GM19372 (cell line): ENCODE results near the gene TMEM150C.

Experiments used
- ATAC-seq: cut with Tn5 transposase; IDR thresholded peaks from one replicate; pipeline ENCODE4 v1.9.1; 2021; ENCODE audit warnings: mild to moderate bottlenecking, low read depth, moderate library complexity; ENCODE audit not compliant: unreplicated experiment

The TMEM150C gene

GRCh38 chr4:82561786-82562563 is at the start of gene TMEM150C:
Gene TMEM150C, minus strand, starts transcription at chr4:82561988. Its CDS starts 57,331 bp downstream, at chr4:82504657.
- no peak for ATAC-seq

GRCh38 chr4:82611527-82611926 is 49.7 kb upstream of the TMEM150C start:
- no peak for ATAC-seq

GRCh38 chr4:82610041-82610440 is 48.3 kb upstream of the TMEM150C start:
- no peak for ATAC-seq

GRCh38 chr4:82606622-82607021 is 44.8 kb upstream of the TMEM150C start:
- no peak for ATAC-seq

GRCh38 chr4:82604522-82604921 is 42.7 kb upstream of the TMEM150C start:
- ATAC-seq, result no peak

- ATAC-seq, result no peak
These were observed 39.6 kb upstream of the TMEM150C start for GRCh38 chr4:82601242-82602015.

GRCh38 chr4:82599336-82599735 is 37.5 kb upstream of the TMEM150C start:
- no peak for ATAC-seq

- ATAC-seq, result no peak
These were observed 32.7 kb upstream of the TMEM150C start for GRCh38 chr4:82594456-82594855.

GRCh38 chr4:82593411-82593810 is 31.6 kb upstream of the TMEM150C start:
- no peak for ATAC-seq

- ATAC-seq, result no peak
These were observed 30.9 kb upstream of the TMEM150C start for GRCh38 chr4:82592639-82593038.

- no peak for ATAC-seq
These were observed 29.8 kb upstream of the TMEM150C start for GRCh38 chr4:82591592-82591991.

GRCh38 chr4:82589756-82590155 is 28.0 kb upstream of the TMEM150C start:
- ATAC-seq, result no peak

GRCh38 chr4:82588771-82589270 is 27.0 kb upstream of the TMEM150C start:
- ATAC-seq, result no peak

GRCh38 chr4:82587826-82588540 is 26.2 kb upstream of the TMEM150C start:
- no peak for ATAC-seq

GRCh38 chr4:82585690-82586435 is 24.1 kb upstream of the TMEM150C start:
- ATAC-seq, result no peak

GRCh38 chr4:82584931-82585330 is 23.1 kb upstream of the TMEM150C start:
- no peak for ATAC-seq

- ATAC-seq, result no peak
These were observed 22.3 kb upstream of the TMEM150C start for GRCh38 chr4:82583897-82584587.

- ATAC-seq, result no peak
These were observed 18.1 kb upstream of the TMEM150C start for GRCh38 chr4:82579932-82580331.

- no peak for ATAC-seq
These were observed 17.1 kb upstream of the TMEM150C start for GRCh38 chr4:82578935-82579334.

- ATAC-seq, result no peak
These were observed 15.7 kb upstream of the TMEM150C start for GRCh38 chr4:82577451-82577850.
